ENCODE measurements around the gene ABCC1. TPM values are rescaled to one million over a fixed set of nuclear protein-coding genes. Genes with fewer than 3 reads are reported as not detected.
A peak's percentile ranks its signal among the peaks of the same experiment; 100 is the strongest.
"Not testable (repeated sequence)": the region's sequence is repeated elsewhere in the genome, so short reads cannot be mapped to it uniquely, and the experiment has no call there.

ABCC1 gene
- total RNA-seq, 8 experiments from 2014 or later, result 8.6 to 117 (median 11.9) TPM

GRCh38 chr16:15976225-15976812 is 26.9 kb downstream of the ABCC1 start:
- Histone ChIP-seq H3K27ac (no peak overlapping the region), H3K4me3 (no peak overlapping the region), H3K4me1 (replicated peaks in 1 of 2) (peaks cover 0 to 5% of the 10 kb centered on the region in 2 donors)
- in situ Hi-C loops (cut with MboI; ENCODE audit: low pct_unique_long_range_greater_than_20kb in 2 of 9, low sequenced_read_pairs in 9 of 9, unreplicated experiment in 9 of 9), result no loop called here
- no peak for ATAC-seq (replicated peaks in 6 of 8)
- 3 to 88% (median 76%) methylated on average over 1 to 4 of the region's 5 CpGs; no CpG with 5 or more reads in 4 of the 10 experiments for WGBS, 10 experiments

- peak in 2 of 8 experiments; percentile 83 to 91 for ATAC-seq (replicated peaks in 6 of 8)
- 65 to 100% (median 100%) methylated on average over 1 to 3 of the region's 7 CpGs; no CpG with 5 or more reads in 3 of the 10 experiments for WGBS, 10 experiments
- in situ Hi-C loops (cut with MboI; ENCODE audit: low pct_unique_long_range_greater_than_20kb in 2 of 9, low sequenced_read_pairs in 9 of 9, unreplicated experiment in 9 of 9), result no loop called here
- Histone ChIP-seq H3K4me3 (no peak overlapping the region), H3K4me1 (replicated peaks in 1 of 2) (no peaks in the 10 kb centered on the region), H3K27ac (no peak overlapping the region)
Measured at GRCh38 chr16:15976929-15977637, 27.7 kb downstream of the ABCC1 start.

- in situ Hi-C loops (cut with MboI; ENCODE audit: low pct_unique_long_range_greater_than_20kb in 2 of 9, low sequenced_read_pairs in 9 of 9, unreplicated experiment in 9 of 9), result no loop called here
- no peak overlapping the region for H3K4me3 ChIP-seq
- H3K4me1 ChIP-seq (replicated peaks in 1 of 2), result peaks cover 5 to 7% of the 10 kb centered on the region in 2 donors
- no peak overlapping the region for H3K27ac ChIP-seq
- 79 to 100% (median 94%) methylated on average over 1 to 3 of the region's 3 CpGs; no CpG with 5 or more reads in 2 of the 10 experiments for WGBS, 10 experiments
- no peak for ATAC-seq (replicated peaks in 6 of 8)
Measured at GRCh38 chr16:15979801-15980200, 30.4 kb downstream of the ABCC1 start.

DNA sequence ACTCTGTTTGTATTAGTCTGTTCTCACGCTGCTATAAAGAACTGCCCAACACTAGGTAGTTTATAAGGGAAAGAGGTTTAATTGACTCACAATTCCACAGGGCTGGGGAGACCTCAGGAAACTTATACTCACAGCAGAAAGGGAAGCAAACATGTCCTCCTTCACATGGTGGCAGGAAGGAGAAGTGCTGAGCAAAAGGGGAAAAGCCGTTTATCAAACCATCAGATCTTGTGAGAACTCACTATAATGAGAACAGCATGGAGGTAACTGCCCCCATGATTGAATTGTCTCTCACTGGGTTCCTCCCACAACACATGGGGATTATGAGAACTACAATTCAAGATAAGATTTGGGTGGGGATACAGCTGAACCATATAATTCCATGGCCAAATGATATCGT is 30.9 kb downstream of the ABCC1 start:
- 49 to 100% (median 93%) methylated on average over 1 to 3 of the region's 3 CpGs; no CpG with 5 or more reads in 3 of the 10 experiments for WGBS, 10 experiments
- Histone ChIP-seq H3K4me1 (replicated peaks in 1 of 2) (peaks cover 5 to 7% of the 10 kb centered on the region in 2 donors), H3K4me3 (no peak overlapping the region), H3K27ac (no peak overlapping the region)
- in situ Hi-C loops (cut with MboI; ENCODE audit: low pct_unique_long_range_greater_than_20kb in 2 of 9, low sequenced_read_pairs in 9 of 9, unreplicated experiment in 9 of 9), result no loop called here
- peak in 1 of 8 experiments; percentile 5 for ATAC-seq (replicated peaks in 6 of 8)

GRCh38 chr16:15981382-15981781 is 32.0 kb downstream of the ABCC1 start:
- 0 to 88% (median 50%) methylated on average over 1 to 3 of the region's 3 CpGs; no CpG with 5 or more reads in 3 of the 10 experiments for WGBS, 10 experiments

GRCh38 chr16:15982194-15982915 is 32.9 kb downstream of the ABCC1 start:
- in situ Hi-C loops (cut with MboI; ENCODE audit: low pct_unique_long_range_greater_than_20kb in 2 of 9, low sequenced_read_pairs in 9 of 9, unreplicated experiment in 9 of 9); ATAC-seq (replicated peaks in 6 of 8); H3K4me1 ChIP-seq (replicated peaks in 1 of 2); H3K27ac ChIP-seq; H3K4me3 ChIP-seq: not testable (repeated sequence)
- WGBS, 10 experiments, result 90 to 100% (median 100%) methylated on average over 1 to 5 of the region's 5 CpGs

More at GRCh38 chr16:15981382-15981781, 32.0 kb downstream of the ABCC1 start:
- in situ Hi-C loops (cut with MboI; ENCODE audit: low pct_unique_long_range_greater_than_20kb in 2 of 9, low sequenced_read_pairs in 9 of 9, unreplicated experiment in 9 of 9), result no loop called here
- peaks cover 5 to 7% of the 10 kb centered on the region in 2 donors for H3K4me1 ChIP-seq (replicated peaks in 1 of 2)
- ATAC-seq (replicated peaks in 6 of 8), result no peak
- H3K4me3 ChIP-seq, result no peak overlapping the region
- no peak overlapping the region for H3K27ac ChIP-seq

GRCh38 chr16:15983898-15984297 is 34.5 kb downstream of the ABCC1 start:
- in situ Hi-C loops (cut with MboI; ENCODE audit: low pct_unique_long_range_greater_than_20kb in 2 of 9, low sequenced_read_pairs in 9 of 9, unreplicated experiment in 9 of 9), result no loop called here
- ATAC-seq (replicated peaks in 6 of 8), result peak in 6 of 8 experiments; percentile 24 to 94 (median 41)
- Histone ChIP-seq H3K27ac (no peak overlapping the region), H3K4me1 (replicated peaks in 1 of 2) (peaks cover 7% of the 10 kb centered on the region in 2 donors), H3K4me3 (no peak overlapping the region)
- WGBS, 10 experiments, result 0 to 76% (median 40%) methylated on average over 1 to 5 of the region's 5 CpGs; no CpG with 5 or more reads in 1 of the 10 experiments

GRCh38 chr16:15985144-15985543 is 35.7 kb downstream of the ABCC1 start:
- Histone ChIP-seq H3K27ac (no peak overlapping the region), H3K4me3 (no peak overlapping the region), H3K4me1 (replicated peaks in 1 of 2) (peaks cover 7 to 9% of the 10 kb centered on the region in 2 donors)
- ATAC-seq (replicated peaks in 6 of 8), result no peak
- in situ Hi-C loops (cut with MboI; ENCODE audit: low pct_unique_long_range_greater_than_20kb in 2 of 9, low sequenced_read_pairs in 9 of 9, unreplicated experiment in 9 of 9), result no loop called here
- WGBS, 10 experiments, result 67 to 100% (median 100%) methylated on average over 2 of the region's 4 CpGs; no CpG with 5 or more reads in 4 of the 10 experiments

DNA sequence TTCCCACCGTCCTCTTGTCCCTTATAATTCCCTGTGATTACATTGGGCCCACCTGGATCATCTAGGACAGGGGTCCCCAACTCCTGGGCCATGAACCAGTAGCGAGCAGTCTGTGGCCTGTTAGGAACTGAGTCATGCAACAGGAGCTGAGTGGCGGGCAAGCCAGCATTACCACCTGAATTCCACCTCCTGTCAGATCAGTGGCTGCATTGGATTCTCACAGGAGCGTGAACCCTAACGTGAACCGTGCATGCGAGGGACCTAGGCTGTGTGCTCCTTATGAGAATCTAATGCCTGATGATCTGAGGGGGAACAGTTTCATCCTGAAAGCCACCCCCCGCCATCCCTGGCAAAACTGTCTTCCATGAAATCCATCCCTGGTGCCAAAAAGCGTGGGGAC is 36.8 kb downstream of the ABCC1 start:
- 82 to 100% (median 97%) methylated on average over 1 to 9 of the region's 9 CpGs; no CpG with 5 or more reads in 2 of the 10 experiments for WGBS, 10 experiments
- in situ Hi-C loops (cut with MboI; ENCODE audit: low pct_unique_long_range_greater_than_20kb in 2 of 9, low sequenced_read_pairs in 9 of 9, unreplicated experiment in 9 of 9), result no loop called here
- no peak for ATAC-seq (replicated peaks in 6 of 8)

DNA sequence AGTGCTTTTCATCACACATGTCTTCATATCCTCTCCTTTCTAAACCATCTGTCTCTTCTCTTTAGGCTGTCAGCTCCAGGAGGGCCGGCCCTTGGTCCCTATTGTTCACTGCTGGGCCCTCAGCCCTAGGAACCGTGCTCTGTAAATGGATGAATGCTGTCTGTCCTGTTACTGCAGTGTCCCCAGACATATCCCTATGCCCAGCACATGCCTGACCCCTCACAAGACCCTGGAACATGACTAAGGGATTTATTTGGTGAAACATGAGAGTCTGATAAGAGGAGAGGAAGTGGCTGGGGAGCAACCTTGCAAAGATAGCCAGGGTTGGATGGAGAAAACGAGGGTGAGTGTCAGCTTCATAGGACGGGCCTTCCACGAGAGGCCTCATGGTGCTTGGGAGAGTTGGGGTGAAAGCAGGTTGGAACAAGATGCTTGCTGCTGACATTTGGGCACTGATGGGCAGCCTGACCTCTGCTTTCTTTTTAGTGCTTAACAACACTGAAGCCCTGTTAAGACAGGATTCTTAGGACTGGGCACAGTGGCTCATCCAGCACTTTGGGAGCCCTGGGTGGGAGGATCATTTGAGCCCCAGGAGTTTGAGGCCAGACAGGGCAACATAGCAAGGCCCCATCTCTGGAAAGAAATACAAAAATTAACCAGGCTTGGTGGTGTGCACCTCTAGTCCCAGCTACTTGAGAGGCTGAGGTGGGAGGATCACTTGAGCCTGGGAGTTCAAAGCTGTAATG is 39.0 kb downstream of the ABCC1 start:
- peak overlapping the region in 1 of 2 donors; percentile 15 for H3K27ac ChIP-seq
- no peak overlapping the region for H3K4me3 ChIP-seq
- peaks cover 7 to 9% of the 10 kb centered on the region in 2 donors for H3K4me1 ChIP-seq (replicated peaks in 1 of 2)
- 0 to 67% (median 38%) methylated on average over 1 to 5 of the region's 5 CpGs; no CpG with 5 or more reads in 4 of the 10 experiments for WGBS, 10 experiments
- in situ Hi-C loops (cut with MboI; ENCODE audit: low pct_unique_long_range_greater_than_20kb in 2 of 9, low sequenced_read_pairs in 9 of 9, unreplicated experiment in 9 of 9), result no loop called here
- peak in 6 of 8 experiments; percentile 13 to 58 (median 54) for ATAC-seq (replicated peaks in 6 of 8)

More for the DNA sequence above, 36.8 kb downstream of the ABCC1 start:
- Histone ChIP-seq H3K4me1 (replicated peaks in 1 of 2) (peaks cover 7 to 9% of the 10 kb centered on the region in 2 donors), H3K4me3 (no peak overlapping the region), H3K27ac (no peak overlapping the region)

DNA sequence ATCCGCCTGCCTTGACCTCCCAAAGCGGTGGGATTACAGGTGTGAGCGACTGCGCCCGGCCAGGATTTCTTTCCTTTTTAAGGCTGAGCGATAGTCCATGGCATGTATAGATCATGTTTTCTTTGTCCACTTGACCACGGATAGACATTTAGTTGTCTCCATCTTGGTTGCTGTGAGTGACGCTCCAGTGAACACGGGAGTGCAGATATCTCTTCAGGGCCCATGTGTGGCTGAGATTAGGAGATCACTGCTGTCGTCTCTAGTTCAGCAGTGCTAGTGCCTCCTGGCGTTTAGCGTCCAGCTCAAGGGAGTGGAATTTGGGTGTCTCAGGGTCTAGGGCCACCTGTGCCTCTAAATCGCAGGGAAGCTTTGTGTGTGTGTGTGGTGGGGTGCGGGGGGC is 41.5 kb downstream of the ABCC1 start:
- ATAC-seq (replicated peaks in 6 of 8), result no peak
- WGBS, 10 experiments, result 90 to 100% (median 99%) methylated on average over 1 to 5 of the region's 14 CpGs; no CpG with 5 or more reads in 4 of the 10 experiments
- Histone ChIP-seq H3K4me1 (replicated peaks in 1 of 2) (peaks cover 2 to 3% of the 10 kb centered on the region in 2 donors), H3K27ac (no peak overlapping the region), H3K4me3 (no peak overlapping the region)
- in situ Hi-C loops (cut with MboI; ENCODE audit: low pct_unique_long_range_greater_than_20kb in 2 of 9, low sequenced_read_pairs in 9 of 9, unreplicated experiment in 9 of 9), result no loop called here

DNA sequence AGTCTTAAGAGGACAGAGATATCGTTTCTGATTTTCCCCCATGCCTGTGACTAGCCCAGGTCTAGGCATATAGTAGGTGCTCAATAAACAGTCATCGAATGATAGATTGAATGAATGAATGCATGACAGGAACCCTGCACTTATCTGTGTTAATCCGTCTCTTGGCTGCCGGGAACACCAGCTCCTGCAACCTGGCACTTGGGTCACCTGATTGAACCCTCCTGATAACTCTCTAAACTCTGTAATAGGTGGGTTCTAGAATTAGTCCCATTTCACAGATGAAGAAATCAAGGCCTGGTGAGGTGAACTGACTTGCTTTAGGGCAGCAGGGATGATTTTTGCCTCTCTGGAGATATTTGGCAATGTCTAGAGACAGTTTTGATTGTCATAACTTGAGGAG is 43.7 kb downstream of the ABCC1 start:
- in situ Hi-C loops (cut with MboI; ENCODE audit: low pct_unique_long_range_greater_than_20kb in 2 of 9, low sequenced_read_pairs in 9 of 9, unreplicated experiment in 9 of 9), result no loop called here
- no peak overlapping the region for H3K27ac ChIP-seq
- no peak for ATAC-seq (replicated peaks in 6 of 8)
- no peak overlapping the region for H3K4me3 ChIP-seq
- 90 to 100% (median 100%) methylated on average over 1 to 4 of the region's 4 CpGs; no CpG with 5 or more reads in 2 of the 10 experiments for WGBS, 10 experiments
- peaks cover 2 to 3% of the 10 kb centered on the region in 2 donors for H3K4me1 ChIP-seq (replicated peaks in 1 of 2)

Data from motor neuron (in vitro differentiated cells).